ENCODE data around the gene RABGAP1L.

- TF ChIP-seq CTCF (IDR thresholded peaks at IDR 0.05) (no peak), POLR2AphosphoS5 (IDR thresholded peaks at IDR 0.05) (no peak), POLR2A (IDR thresholded peaks at IDR 0.05) (no peak)
These were observed 467.0 kb downstream of the RABGAP1L start for GRCh38 chr1:174626031-174627025.

All from gastroesophageal sphincter (tissue), 3 donors.